Measurements from ENCODE around the gene CLEC7A. TPM values are rescaled to one million over a fixed set of nuclear protein-coding genes. Genes with fewer than 3 reads are reported as not detected.

CLEC7A gene
- total RNA-seq, 1 experiment from 2014 or later = not detected

DNA sequence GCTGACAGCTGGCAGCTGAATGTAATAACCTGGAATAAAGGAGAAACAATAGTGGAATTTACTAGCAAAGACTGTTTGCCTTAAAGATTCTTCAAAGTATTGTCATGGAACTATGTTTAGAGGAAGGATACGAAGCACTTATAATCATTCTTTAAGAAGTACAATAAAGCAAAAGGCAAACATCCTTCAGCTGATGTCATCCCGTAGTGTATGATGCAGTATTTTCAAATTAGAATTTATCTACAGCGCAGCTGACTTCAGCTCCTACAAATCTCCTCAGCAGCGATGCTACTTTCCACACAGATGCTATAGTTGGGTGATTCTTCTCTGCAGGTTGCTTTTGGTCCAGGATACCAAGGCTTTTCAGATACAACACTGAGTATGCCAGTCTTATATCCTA is 62.7 kb downstream of the CLEC7A start:
- in situ Hi-C loops (cut with HindIII; ENCODE audit: low sequenced_read_pairs) = no loop called here

More for the DNA sequence above, 62.7 kb downstream of the CLEC7A start:
- DNase-seq (ENCODE audit: low spot score) = no peak

Other genes with a start within 250 kb of the CLEC7A start
- not detected in 2 replicates for gene KLRF2, start 248.7 kb downstream of the CLEC7A start, total RNA-seq (2014; rRNA removed; shearing (Covaris generic))
- not detected in 2 replicates for gene CLEC2A, start 197.8 kb downstream of the CLEC7A start, total RNA-seq (2014; rRNA removed; shearing (Covaris generic))
- not detected in 2 replicates for gene CLEC12A, start 158.8 kb downstream of the CLEC7A start, total RNA-seq (2014; rRNA removed; shearing (Covaris generic))
- gene CLEC1B, start 131.1 kb downstream of the CLEC7A start, total RNA-seq (2014; rRNA removed; shearing (Covaris generic)) = not detected in 2 replicates
- gene CLEC12B, start 119.6 kb downstream of the CLEC7A start, total RNA-seq (2014; rRNA removed; shearing (Covaris generic)) = not detected in 2 replicates
- gene CLEC9A, start 99.5 kb downstream of the CLEC7A start, total RNA-seq (2014; rRNA removed; shearing (Covaris generic)) = not detected in 2 replicates
- not detected in 2 replicates for gene CLEC1A, start 31.2 kb downstream of the CLEC7A start, total RNA-seq (2014; rRNA removed; shearing (Covaris generic))
- gene OLR1, start 41.9 kb upstream of the CLEC7A start, total RNA-seq (2014; rRNA removed; shearing (Covaris generic)) = 0.37 and 4.3 TPM in 2 replicates
- gene TMEM52B, start 48.8 kb upstream of the CLEC7A start, total RNA-seq (2014; rRNA removed; shearing (Covaris generic)) = 0.68 TPM in 1 of 2 replicates, not detected in the other
- gene GABARAPL1, start 82.7 kb upstream of the CLEC7A start, total RNA-seq (2014; rRNA removed; shearing (Covaris generic)) = 37.6 and 88.9 TPM in 2 replicates
- gene KLRD1, start 177.7 kb upstream of the CLEC7A start, total RNA-seq (2014; rRNA removed; shearing (Covaris generic)) = not detected in 2 replicates

Measured in G401 (cell line).